ENCODE data around the gene MDH1.
"Not testable (repeated sequence)": the region's sequence is repeated elsewhere in the genome, so short reads cannot be mapped to it uniquely, and the experiment has no call there.

Gene MDH1

DNA sequence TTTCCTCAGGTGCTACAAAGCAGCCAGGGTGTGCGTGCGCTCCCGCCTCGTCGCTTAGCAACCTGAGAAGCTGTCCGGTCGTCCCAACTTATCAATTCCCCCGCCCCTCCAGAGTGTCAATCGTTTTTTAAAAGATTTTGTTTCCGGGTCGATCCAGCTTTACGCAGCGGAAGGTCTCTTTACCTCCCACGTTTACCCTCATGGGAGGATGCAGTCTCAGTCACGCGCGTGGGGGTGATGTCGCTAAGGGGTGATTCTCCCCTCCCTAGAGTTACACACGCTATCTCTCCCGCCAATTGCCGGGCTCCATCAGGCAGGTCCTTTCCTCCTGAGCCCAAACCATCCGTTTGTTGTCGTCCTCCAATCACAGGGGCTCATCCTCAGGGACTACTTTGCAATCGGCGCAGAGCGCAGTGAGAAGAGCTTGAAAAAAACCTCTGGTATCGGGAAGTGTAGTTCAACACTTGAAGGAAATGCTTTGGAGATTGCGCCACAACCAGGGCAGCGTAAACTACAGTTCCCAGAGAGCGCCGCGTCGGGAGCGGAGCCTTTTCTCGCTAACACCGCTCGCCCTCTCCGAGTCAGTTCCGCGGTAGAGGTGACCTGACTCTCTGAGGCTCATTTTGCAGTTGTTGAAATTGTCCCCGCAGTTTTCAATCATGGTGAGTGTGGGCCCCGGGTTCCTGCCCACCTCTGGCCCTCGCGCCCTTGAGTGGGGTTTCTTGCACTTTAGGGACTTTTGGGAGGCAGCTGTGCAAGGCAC, at the start of gene MDH1, which contains the start of gene WDPCP:
Gene MDH1, plus strand, starts transcription at position 579 of the 763 bp plus-strand sequence. Its CDS starts 81 bp downstream, at position 660.
Gene WDPCP, minus strand, starts transcription at position 93 of the 763 bp plus-strand sequence. CDS start 206 bp downstream, outside the sequence.
- peak; percentile 82 for DNase-seq

DNA sequence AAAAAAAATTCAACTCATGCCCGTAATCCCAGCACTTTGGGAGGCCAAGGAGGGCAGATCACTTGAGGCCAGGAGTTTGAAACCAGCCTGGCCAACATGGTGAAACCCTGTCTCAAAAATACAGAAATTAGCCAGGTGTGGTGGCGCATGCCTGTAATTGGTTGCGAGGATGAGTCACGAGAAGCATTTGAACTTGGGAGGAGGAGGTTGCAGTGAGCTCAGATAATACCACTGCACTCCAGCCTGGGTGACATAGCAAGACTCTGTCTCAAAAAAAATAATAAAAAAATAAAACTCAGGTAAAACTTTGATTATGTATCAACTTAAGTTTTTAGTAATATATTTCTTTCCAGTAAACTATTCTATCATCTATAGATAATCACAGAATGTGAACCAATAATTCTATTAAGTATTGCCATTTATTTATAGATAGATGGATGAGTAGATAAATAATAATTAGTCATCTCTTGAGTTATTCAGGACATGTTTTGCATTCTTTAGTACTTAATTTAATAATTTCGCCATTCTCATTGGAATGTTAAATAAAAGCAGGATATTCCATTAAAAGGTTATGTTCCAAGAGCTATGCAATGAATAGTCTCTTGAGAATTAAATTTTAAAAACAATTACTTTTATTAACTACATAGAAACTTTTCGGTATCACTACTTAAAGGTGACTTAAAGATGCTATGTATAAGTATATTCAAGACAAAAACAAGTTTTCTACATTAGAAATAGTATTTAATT, 49.2 kb upstream of the MDH1 start:
- DNase-seq: no peak

DNA sequence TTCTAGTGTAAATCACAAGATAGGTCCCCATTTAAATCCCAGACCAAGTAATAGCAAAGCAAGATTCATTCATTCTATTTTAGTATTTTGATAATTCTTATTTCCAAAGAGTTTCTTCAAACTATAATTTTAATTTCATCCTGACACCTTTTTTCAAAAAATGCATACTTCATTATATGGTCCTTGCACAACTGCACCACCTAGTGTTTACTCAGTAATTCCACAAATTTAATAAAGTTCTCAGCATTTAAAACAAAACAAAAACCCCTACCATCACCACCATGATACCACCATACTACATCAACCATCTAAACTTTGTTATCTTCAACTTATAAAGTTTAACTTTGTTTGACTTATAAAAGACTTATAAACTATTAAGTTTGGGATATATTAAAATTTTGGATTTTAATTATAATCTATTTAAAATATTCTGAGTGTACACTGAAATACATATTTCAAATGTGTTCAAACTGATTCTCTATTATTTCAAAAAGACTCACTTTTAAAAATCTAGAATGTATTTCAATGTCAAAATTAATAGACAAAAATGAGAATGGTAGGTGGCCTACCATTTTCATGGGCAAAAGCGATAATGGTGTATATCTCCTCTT, 44.6 kb upstream of the MDH1 start:
- no peak for DNase-seq

GRCh38 chr2:63545023-63545422, 43.7 kb upstream of the MDH1 start:
- DNase-seq: no peak

DNA sequence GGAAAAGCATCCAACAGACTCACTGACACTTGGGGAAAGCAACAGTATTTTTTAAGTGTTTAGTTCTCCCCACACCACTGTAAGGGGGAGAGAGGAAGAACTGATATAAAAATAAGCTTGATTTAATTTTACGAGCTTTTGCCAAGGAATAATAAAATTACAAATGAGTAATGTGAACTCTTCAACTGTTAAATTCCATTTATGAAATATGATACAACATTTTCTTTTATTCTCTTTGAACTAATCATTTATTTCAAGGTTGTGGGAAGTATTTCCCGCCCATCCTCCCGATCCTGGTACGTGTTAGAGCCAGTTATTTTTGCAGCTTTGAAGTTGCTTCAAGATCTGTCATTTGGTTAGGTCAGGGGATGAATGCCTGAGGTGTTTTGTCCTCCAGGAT, 35.7 kb upstream of the MDH1 start:
- no peak for DNase-seq

DNA sequence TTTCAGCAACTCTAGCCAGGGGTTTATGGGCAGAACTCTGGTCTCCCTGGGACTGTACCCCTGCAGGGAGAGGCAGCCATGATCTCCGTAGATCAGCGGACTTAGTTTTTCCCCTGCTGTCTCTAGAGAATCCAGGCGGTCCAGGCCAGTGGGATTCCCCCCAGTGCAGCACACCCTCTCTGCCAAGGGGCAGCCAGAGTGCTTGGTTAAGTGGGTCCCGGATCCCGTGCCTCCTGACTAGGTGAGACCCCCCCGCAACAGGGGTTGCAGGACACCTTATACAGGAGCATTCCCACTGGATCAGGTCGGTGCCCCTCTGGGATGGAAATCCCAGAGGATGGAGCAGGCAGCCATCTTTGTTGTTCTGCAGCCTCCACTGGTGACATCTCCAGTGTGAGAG, 33.5 kb upstream of the MDH1 start:
- no peak for DNase-seq

DNA sequence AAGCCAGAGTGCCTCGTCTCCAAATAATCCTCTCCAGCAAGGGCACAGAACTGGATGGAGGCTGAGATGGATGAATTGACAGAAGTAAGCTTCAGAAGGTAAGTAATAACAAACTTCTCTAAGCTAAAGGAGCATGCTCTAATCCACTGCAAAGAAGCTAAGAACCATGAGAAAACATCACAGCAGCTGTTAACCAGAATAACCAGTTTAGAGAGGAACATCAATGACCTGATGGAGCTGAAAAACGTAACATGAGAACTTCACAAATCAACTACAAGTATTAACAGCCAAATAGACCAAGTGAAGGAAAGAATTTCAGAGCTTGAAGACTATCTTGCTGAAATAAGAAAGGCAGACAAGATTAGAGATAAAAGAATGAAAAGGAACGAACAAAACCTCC, 32.8 kb upstream of the MDH1 start:
- DNase-seq: no peak

DNA sequence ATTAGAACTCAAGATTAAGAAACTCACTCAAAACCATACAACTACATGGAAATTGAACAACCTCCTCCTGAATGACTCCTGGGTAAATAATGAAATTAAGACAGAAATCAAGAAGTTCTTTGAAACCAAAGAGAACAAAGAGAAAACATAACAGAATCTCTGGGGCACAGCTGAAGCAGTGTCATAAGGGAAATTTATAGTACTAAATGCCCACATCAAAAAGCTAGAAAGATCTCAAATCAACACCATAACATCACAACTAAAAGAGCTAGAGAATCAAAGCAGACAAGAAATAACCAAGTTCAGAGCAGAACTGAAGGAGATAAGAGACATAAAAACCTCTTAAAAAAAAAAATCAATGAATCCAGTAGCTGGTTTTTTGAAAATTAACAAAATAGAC, 30.9 kb upstream of the MDH1 start:
- DNase-seq: not testable (repeated sequence)

GRCh38 chr2:63558922-63559321, 29.8 kb upstream of the MDH1 start:
- not testable (repeated sequence) for DNase-seq

- no peak for DNase-seq
Measured at GRCh38 chr2:63562751-63563150, 26.0 kb upstream of the MDH1 start.

GRCh38 chr2:63569740-63570139, 19.0 kb upstream of the MDH1 start:
- DNase-seq: no peak

- DNase-seq: no peak
Measured at GRCh38 chr2:63571291-63571690, 17.5 kb upstream of the MDH1 start.

- DNase-seq: no peak
Measured at GRCh38 chr2:63572001-63572400, 16.8 kb upstream of the MDH1 start.

DNA sequence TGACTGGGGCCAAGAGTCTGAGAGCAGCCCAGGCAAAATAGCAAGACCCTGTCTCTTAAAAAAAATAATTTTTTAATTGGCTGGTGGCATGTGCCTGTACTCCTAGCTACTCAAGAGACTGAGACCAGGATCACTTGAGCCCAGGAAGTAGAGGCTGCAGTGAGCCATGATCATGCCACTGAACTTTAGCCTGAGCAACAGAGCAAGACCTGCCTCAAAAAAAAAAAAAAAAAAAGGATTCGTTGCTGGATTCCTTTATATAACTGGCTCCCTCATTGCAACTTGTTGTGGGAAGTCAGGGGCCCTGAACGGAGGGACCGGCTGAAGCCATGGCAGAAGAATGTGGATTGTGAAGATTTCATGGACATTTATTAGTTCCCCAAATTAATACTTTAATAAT, 15.7 kb upstream of the MDH1 start:
- not testable (repeated sequence) for DNase-seq

GRCh38 chr2:63573726-63574345, 14.9 kb upstream of the MDH1 start:
- DNase-seq: not testable (repeated sequence)

DNA sequence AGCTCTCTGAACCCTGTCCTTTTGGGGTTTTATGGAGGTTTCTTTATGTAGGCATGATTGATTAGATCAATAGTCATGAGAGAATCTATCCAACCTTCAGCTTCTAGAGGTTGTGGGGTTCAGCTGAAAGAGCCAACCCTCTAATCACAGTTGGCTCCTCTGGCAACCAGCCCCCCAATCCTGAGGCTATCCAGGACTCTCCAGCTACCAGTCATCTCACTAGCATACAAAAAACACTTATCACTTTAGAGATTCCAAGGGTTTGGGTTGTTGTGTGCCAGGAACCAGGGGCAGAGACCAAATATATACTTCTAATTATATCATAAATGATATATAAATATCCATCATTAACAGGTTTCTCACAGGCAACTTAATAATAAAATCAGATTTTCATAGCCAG, 12.2 kb upstream of the MDH1 start:
- no peak for DNase-seq

GRCh38 chr2:63578767-63579166, 10.0 kb upstream of the MDH1 start:
- no peak for DNase-seq

DNA sequence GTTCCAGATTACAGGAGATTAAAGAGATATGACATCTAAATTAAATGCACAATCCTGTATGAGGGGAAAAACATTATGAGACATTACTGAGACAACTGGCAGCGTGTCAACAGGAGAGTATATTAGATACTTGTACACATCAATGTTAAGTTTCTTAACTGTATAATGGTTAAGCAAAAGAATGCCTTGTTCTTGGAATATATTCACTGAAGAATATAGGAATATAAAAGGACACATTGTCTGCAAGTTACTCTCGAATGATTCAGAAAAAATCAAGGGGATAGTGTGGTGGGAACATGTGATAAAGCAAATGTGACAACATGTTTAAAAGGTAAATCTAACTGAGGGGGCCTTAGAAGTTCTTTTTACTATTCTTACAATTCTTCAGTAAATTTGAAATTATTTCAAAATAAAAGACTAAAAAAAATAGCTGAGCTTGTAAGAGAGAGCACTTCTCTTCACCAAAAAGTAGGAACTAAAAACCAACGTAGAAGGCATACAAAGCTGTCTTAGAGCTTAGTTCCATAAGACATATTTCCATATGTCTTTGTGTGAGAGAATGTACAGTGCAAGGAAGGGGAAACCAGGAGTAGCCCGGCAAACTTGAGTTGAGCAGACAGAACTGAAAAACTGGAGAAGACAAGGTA, 8.0 kb upstream of the MDH1 start:
- DNase-seq: no peak

DNA sequence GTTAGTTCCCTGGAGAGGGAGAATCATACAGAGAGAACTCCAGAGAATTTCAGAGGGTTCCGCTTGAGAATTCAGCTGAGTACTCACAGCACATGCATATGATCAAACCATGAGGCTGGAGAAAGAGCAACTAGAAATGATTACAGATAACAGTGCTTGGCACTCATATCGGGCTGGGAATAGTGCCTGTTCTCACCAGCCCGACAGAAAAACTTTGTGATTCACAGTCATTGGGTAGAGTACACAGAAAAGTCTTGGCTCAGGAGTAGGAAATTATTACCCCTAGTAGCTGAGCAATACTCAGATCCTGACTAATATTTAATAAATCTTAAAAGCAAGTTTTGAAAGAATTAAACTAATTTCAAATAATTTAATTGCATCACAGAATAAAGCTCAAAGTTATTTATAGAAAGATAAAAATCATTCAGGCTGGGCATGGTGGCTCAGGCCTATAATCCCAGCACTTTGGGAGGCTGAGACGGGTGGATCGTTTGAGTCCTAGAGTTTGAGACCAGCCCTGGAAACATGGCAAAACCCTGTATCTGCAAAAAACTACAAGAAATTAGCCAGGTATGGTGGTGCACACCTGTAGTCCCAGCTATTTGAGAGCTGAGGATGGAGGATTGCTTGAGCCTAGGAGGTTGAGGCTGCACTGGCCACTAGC, 7.3 kb upstream of the MDH1 start:
- no peak for DNase-seq

GRCh38 chr2:63582873-63583272, 5.9 kb upstream of the MDH1 start:
- DNase-seq: no peak

- DNase-seq: no peak
Measured at GRCh38 chr2:63587814-63588384, 864 bp upstream of the MDH1 start.

All from activated CD4-positive, CD25-positive, alpha-beta regulatory T cell treated with anti-CD3 and anti-CD28 coated beads, Interleukin-2, amount 50 U/mL, for 72 hours (primary cell).